Activated naive CD4-positive, alpha-beta T cell treated with anti-CD3 and anti-CD28 coated beads, Interleukin-2, amount 50 U/mL, for 72 hours (primary cell): Measurements from ENCODE around the gene BLOC1S4. TPM values are rescaled to one million over a fixed set of nuclear protein-coding genes. Genes with fewer than 3 reads are reported as not detected.
A peak's percentile ranks its signal among the peaks of the same experiment; 100 is the strongest.

Experiments
- ATAC-seq, 2 donors: fragments of 150-1000 bp; cut with Tn5 transposase; 2 replicates each; pipeline ENCODE4 v1.10.0; 2021; ENCODE audit warnings: mild to moderate bottlenecking in 2 of 2, moderate library complexity in 2 of 2
- DNase-seq, 2 donors: peaks; one replicate each; pipeline ENCODE4 v3.0.0; 2021 to 2022; ENCODE audit warnings: low spot score in 2 of 2
- H3K27ac Mint-ChIP-seq, 2 donors: one replicate each; pipeline ENCODE4 v1.8.0; 2022; ENCODE audit warnings: mild to moderate bottlenecking in 2 of 2, mixed read lengths in 2 of 2
- H3K36me3 Mint-ChIP-seq, 2 donors: one replicate each; pipeline ENCODE4 v1.8.0; 2022; ENCODE audit warnings: mixed read lengths in 2 of 2
- H3K9me3 Mint-ChIP-seq, 2 donors: one replicate each; pipeline ENCODE4 v1.8.0; 2022; ENCODE audit warnings: mixed read lengths in 2 of 2
- total RNA-seq, 2 donors: library from RNA; stranded (reverse); gene quantifications; one replicate each; pipeline ENCODE4 v1.2.3, GENCODE V29; 2022

BLOC1S4 gene
- total RNA-seq, 2 donors from 2014 or later, result 7.2 to 15.9 TPM

- H3K9me3 Mint-ChIP-seq, result no peaks in the 10 kb centered on the region
- no peaks in the 10 kb centered on the region for H3K36me3 Mint-ChIP-seq
- peak overlapping the region in 1 of 2 donors; percentile 77 for H3K27ac Mint-ChIP-seq
- ATAC-seq (no peak), DNase-seq (no peak)
These were observed 27.8 kb upstream of the BLOC1S4 start for GRCh38 chr4:6687947-6688878.

- Mint-ChIP-seq H3K36me3 (no peaks in the 10 kb centered on the region), H3K27ac (peak overlapping the region in 1 of 2 donors; percentile 77)
- ATAC-seq, result peak; percentile 93 to 94
These were observed 27.0 kb upstream of the BLOC1S4 start for GRCh38 chr4:6688879-6689505.

GRCh38 chr4:6689506-6689960 is 26.4 kb upstream of the BLOC1S4 start:
- Mint-ChIP-seq H3K27ac (peak overlapping the region; percentile 36 to 77), H3K36me3 (no peaks in the 10 kb centered on the region), H3K9me3 (no peaks in the 10 kb centered on the region)
- ATAC-seq (peak in 1 of 2 donors; percentile 2), DNase-seq (no peak)

More at GRCh38 chr4:6688879-6689505, 27.0 kb upstream of the BLOC1S4 start:
- no peaks in the 10 kb centered on the region for H3K9me3 Mint-ChIP-seq
- peak; percentile 67 to 75 for DNase-seq

- Mint-ChIP-seq H3K36me3 (no peaks in the 10 kb centered on the region), H3K27ac (peak overlapping the region in 1 of 2 donors; percentile 94), H3K9me3 (no peaks in the 10 kb centered on the region)
- ATAC-seq, result no peak
- no peak for DNase-seq
These were observed 23.6 kb upstream of the BLOC1S4 start for GRCh38 chr4:6692379-6692778.

- H3K9me3 Mint-ChIP-seq, result no peaks in the 10 kb centered on the region
- no peak for DNase-seq
- H3K27ac Mint-ChIP-seq, result peak overlapping the region; percentile 37 to 94
- no peak for ATAC-seq
- no peaks in the 10 kb centered on the region for H3K36me3 Mint-ChIP-seq
These were observed 23.2 kb upstream of the BLOC1S4 start for GRCh38 chr4:6692806-6693205.

- ATAC-seq (no peak), DNase-seq (no peak)
- peak within 1 kb of the TSS; percentile 57 to 94 for H3K27ac Mint-ChIP-seq
- H3K36me3 Mint-ChIP-seq, result no peaks in the 10 kb centered on the region
- H3K9me3 Mint-ChIP-seq, result no peaks in the 10 kb centered on the region
These were observed 22.5 kb upstream of the BLOC1S4 start, which contains the start of gene S100P for GRCh38 chr4:6693231-6694176. S100P (plus strand) TSS chr4:6693878; CDS start chr4:6693933, 55 bp downstream.

GRCh38 chr4:6694177-6694901 is 21.6 kb upstream of the BLOC1S4 start:
- H3K36me3 Mint-ChIP-seq, result no peaks in the 10 kb centered on the region
- no peak for DNase-seq
- H3K9me3 Mint-ChIP-seq, result no peaks in the 10 kb centered on the region
- peak in 1 of 2 donors; percentile 7 for ATAC-seq
- H3K27ac Mint-ChIP-seq, result peak overlapping the region; percentile 57 to 94

- Mint-ChIP-seq H3K36me3 (no peaks in the 10 kb centered on the region), H3K27ac (peak overlapping the region; percentile 94 to 96), H3K9me3 (no peaks in the 10 kb centered on the region)
- no peak for DNase-seq
- peak; percentile 70 for ATAC-seq
These were observed 20.0 kb upstream of the BLOC1S4 start for GRCh38 chr4:6695660-6696610.

- Mint-ChIP-seq H3K9me3 (no peaks in the 10 kb centered on the region), H3K36me3 (no peaks in the 10 kb centered on the region), H3K27ac (peak overlapping the region; percentile 94 to 96)
- DNase-seq (no peak), ATAC-seq (peak; percentile 72 to 78)
These were observed 19.4 kb upstream of the BLOC1S4 start for GRCh38 chr4:6696611-6697010.

GRCh38 chr4:6697131-6697530 is 18.8 kb upstream of the BLOC1S4 start:
- Mint-ChIP-seq H3K36me3 (no peaks in the 10 kb centered on the region), H3K27ac (peak overlapping the region in 1 of 2 donors; percentile 94), H3K9me3 (no peaks in the 10 kb centered on the region)
- ATAC-seq (no peak), DNase-seq (no peak)

GRCh38 chr4:6699388-6699787 is 16.6 kb upstream of the BLOC1S4 start:
- ATAC-seq, result no peak
- DNase-seq, result no peak
- Mint-ChIP-seq H3K9me3 (peaks cover 0 to 5% of the 10 kb centered on the region in 2 donors), H3K36me3 (peaks cover 9 to 10% of the 10 kb centered on the region in 2 donors), H3K27ac (peak overlapping the region; percentile 25 to 63)

GRCh38 chr4:6699903-6700302 is 16.1 kb upstream of the BLOC1S4 start:
- ATAC-seq (no peak), DNase-seq (no peak)
- peaks cover 15% of the 10 kb centered on the region in 2 donors for H3K36me3 Mint-ChIP-seq
- H3K9me3 Mint-ChIP-seq, result peaks cover 0 to 5% of the 10 kb centered on the region in 2 donors
- peak overlapping the region in 1 of 2 donors; percentile 63 for H3K27ac Mint-ChIP-seq

GRCh38 chr4:6701371-6701770 is 14.6 kb upstream of the BLOC1S4 start:
- H3K27ac Mint-ChIP-seq, result no peak overlapping the region
- no peak for ATAC-seq
- H3K36me3 Mint-ChIP-seq, result peaks cover 17 to 24% of the 10 kb centered on the region in 2 donors
- no peak for DNase-seq
- H3K9me3 Mint-ChIP-seq, result peaks cover 0 to 5% of the 10 kb centered on the region in 2 donors

- Mint-ChIP-seq H3K36me3 (peaks cover 23 to 26% of the 10 kb centered on the region in 2 donors), H3K27ac (peak overlapping the region in 1 of 2 donors; percentile 76), H3K9me3 (peaks cover 0 to 5% of the 10 kb centered on the region in 2 donors)
- DNase-seq, result no peak
- no peak for ATAC-seq
These were observed 13.2 kb upstream of the BLOC1S4 start for GRCh38 chr4:6702761-6703160.

GRCh38 chr4:6703786-6704185 is 12.2 kb upstream of the BLOC1S4 start:
- Mint-ChIP-seq H3K9me3 (peaks cover 0 to 5% of the 10 kb centered on the region in 2 donors), H3K36me3 (peaks cover 33 to 36% of the 10 kb centered on the region in 2 donors), H3K27ac (peak overlapping the region; percentile 76)
- DNase-seq (no peak), ATAC-seq (peak; percentile 46 to 63)
